HepG2 (cell line): Measurements from ENCODE around the gene ZNF414.

Source experiments
- ETV6 ChIP-seq: sonication (generic); formaldehyde crosslinking; conservative IDR thresholded peaks from 2 replicates; pipeline ENCODE4 v1.4.0; 2020; ENCODE audit warnings: missing genetic modification reagents
- RAD51 ChIP-seq: fragments of 450-650 bp; IDR thresholded peaks from 2 replicates; pipeline ENCODE4 v1.6.1; 2016; ENCODE audit warnings: borderline replicate concordance
- ZMYM3 ChIP-seq: sonication (generic); formaldehyde crosslinking; IDR thresholded peaks from 2 replicates; pipeline ENCODE4 v1.5.1; 2020; ENCODE audit warnings: mild to moderate bottlenecking, missing genetic modification reagents

DNA sequence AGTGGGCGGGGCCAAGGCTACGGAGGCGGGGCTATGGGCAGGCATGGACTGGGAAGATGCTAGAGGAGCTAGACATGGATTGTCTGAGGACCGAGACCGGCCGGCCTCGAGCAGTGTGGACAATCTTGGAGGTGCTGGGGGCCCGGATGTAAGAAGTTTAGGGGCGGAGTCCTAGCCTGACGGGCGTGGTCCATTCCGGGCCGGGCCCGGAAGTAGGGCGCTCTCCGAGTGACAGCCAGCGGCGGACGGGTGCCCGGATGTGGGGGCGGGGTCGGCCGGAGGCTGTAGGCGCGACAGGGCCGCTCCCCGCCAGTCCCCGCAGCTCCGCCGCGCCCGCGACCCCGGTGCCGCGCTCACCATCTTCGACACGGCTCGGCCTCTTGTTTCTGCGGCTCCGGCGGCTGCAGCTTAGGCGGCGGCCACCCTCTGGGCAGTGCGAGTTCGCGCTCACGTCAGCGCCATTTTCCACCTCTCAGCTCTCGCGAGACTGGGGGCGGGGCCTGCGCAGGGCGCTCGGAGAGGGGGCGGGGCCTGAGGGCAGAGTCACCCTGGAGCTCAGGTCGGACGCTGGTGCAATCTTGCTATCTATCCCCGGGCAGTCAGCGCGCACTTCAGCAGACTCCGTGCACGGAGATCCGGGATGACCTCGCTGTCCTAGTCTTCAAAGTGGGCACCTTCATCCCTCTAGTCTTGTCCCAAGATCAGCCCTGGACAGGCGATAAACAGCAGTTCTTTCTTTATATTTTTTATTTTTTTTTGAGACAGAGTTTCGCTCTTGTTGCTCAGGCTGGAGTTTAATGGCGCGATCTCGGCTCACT lies at the start of gene ZNF414:
- no peak for TF ChIP-seq ZMYM3
- TF ChIP-seq RAD51 = no peak
- TF ChIP-seq ETV6 (CRISPR knock-in tag) = no peak
